NCI-H1048 (cell line): ENCODE results near the gene TECTA.
"Not testable (repeated sequence)": the region's sequence is repeated elsewhere in the genome, so short reads cannot be mapped to it uniquely, and the experiment has no call there.

Experiments
- DNase-seq: peaks from one replicate; lab custom pipeline; 2025; lab: John Stamatoyannopoulos, UW

TECTA gene

GRCh38 chr11:121129362-121130340, 28.6 kb downstream of the TECTA start:
- DNase-seq, result no peak

GRCh38 chr11:121131656-121132055, 30.6 kb downstream of the TECTA start:
- DNase-seq, result no peak

- DNase-seq, result no peak
Observed at GRCh38 chr11:121132211-121132976, 31.4 kb downstream of the TECTA start.

GRCh38 chr11:121134741-121135312, 33.8 kb downstream of the TECTA start:
- DNase-seq, result no peak

- no peak for DNase-seq
Observed at GRCh38 chr11:121137005-121137404, 36.0 kb downstream of the TECTA start.

- DNase-seq, result no peak
Observed at GRCh38 chr11:121138259-121138658, 37.2 kb downstream of the TECTA start.

GRCh38 chr11:121140369-121140768, 39.3 kb downstream of the TECTA start:
- no peak for DNase-seq

GRCh38 chr11:121141066-121141465, 40.0 kb downstream of the TECTA start:
- no peak for DNase-seq

- no peak for DNase-seq
Observed at GRCh38 chr11:121143921-121144320, 42.9 kb downstream of the TECTA start.

- DNase-seq, result no peak
Observed at GRCh38 chr11:121144723-121145122, 43.7 kb downstream of the TECTA start.

- DNase-seq, result no peak
Observed at GRCh38 chr11:121145826-121146225, 44.8 kb downstream of the TECTA start.

GRCh38 chr11:121149116-121149515, 48.1 kb downstream of the TECTA start:
- no peak for DNase-seq

- DNase-seq, result no peak
Observed at GRCh38 chr11:121151207-121151688, 50.2 kb downstream of the TECTA start.

GRCh38 chr11:121152764-121153163, 51.7 kb downstream of the TECTA start:
- no peak for DNase-seq

- no peak for DNase-seq
Observed at GRCh38 chr11:121153472-121153871, 52.4 kb downstream of the TECTA start.

- no peak for DNase-seq
Observed at GRCh38 chr11:121154486-121155314, 53.7 kb downstream of the TECTA start.

- DNase-seq, result no peak
Observed at GRCh38 chr11:121157756-121158155, 56.7 kb downstream of the TECTA start.

GRCh38 chr11:121159741-121160140, 58.7 kb downstream of the TECTA start:
- DNase-seq, result no peak

- no peak for DNase-seq
Observed at GRCh38 chr11:121161349-121161917, 60.4 kb downstream of the TECTA start.

GRCh38 chr11:121163658-121164308, 62.7 kb downstream of the TECTA start:
- DNase-seq, result no peak

GRCh38 chr11:121177629-121178028, 76.6 kb downstream of the TECTA start:
- DNase-seq, result not testable (repeated sequence)
